Peyer's patch (tissue), 4 donors: ENCODE data around the gene LHX4.

Source experiments
- POLR2A ChIP-seq, 2 donors: fragments of 450-650 bp; IDR thresholded peaks; one replicate each; pipeline ENCODE4 v1.5.1; 2017; ENCODE audit warnings: antibody characterized with exemption in 2 of 2, mild to moderate bottlenecking in 2 of 2, moderate library complexity in 2 of 2
- TF ChIP-seq, protein P1 (sequence below), 6 experiments: fragments of 450-650 bp in 4 of 6; fragments of 200-600 bp in 2 of 6; sonication (generic) in 1 of 6; IDR thresholded peaks; one replicate each; pipeline ENCODE4 v1.5.1; 2017 to 2019; ENCODE audit warnings: antibody characterized with exemption in 6 of 6, mild to moderate bottlenecking in 3 of 6, moderate library complexity in 1 of 6

DNA sequence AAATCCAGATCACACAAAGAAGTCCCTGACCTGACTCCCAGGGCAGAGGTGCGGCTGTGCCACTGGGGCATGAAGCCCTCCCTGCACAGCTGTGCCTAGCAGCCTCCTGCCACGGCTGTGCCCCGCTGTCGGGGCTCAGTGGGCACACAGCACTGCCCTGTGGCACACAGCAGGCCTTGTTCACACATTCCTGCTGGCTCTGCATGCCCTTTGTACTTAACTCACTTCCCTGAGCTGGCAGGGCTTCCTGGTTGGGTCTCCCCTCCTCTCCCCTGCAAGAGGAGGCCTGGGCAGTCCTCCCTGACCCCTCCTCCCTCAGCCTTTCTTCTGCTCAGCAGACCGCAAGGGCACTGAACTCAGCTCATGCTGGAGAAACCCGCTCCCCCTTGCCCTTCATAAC, 14.8 kb downstream of the LHX4 start:
- TF ChIP-seq, protein P1, sequence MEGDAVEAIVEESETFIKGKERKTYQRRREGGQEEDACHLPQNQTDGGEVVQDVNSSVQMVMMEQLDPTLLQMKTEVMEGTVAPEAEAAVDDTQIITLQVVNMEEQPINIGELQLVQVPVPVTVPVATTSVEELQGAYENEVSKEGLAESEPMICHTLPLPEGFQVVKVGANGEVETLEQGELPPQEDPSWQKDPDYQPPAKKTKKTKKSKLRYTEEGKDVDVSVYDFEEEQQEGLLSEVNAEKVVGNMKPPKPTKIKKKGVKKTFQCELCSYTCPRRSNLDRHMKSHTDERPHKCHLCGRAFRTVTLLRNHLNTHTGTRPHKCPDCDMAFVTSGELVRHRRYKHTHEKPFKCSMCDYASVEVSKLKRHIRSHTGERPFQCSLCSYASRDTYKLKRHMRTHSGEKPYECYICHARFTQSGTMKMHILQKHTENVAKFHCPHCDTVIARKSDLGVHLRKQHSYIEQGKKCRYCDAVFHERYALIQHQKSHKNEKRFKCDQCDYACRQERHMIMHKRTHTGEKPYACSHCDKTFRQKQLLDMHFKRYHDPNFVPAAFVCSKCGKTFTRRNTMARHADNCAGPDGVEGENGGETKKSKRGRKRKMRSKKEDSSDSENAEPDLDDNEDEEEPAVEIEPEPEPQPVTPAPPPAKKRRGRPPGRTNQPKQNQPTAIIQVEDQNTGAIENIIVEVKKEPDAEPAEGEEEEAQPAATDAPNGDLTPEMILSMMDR (IDR thresholded peaks at IDR 0.05) = no peak
- no peak for TF ChIP-seq POLR2A (IDR thresholded peaks at IDR 0.05)
